BLaER1 (cell line): ENCODE measurements around the gene ARMH4.

ENCODE experiments used
- H3K27ac ChIP-seq: shearing (Covaris generic); formaldehyde crosslinking; 2 replicates; pipeline ENCODE4 v1.8.1; 2022
- H3K27me3 ChIP-seq: shearing (Covaris generic); formaldehyde crosslinking; 2 replicates; pipeline ENCODE4 v1.8.1; 2022
- H3K36me3 ChIP-seq: shearing (Covaris generic); formaldehyde crosslinking; 2 replicates; pipeline ENCODE4 v1.8.1; 2022
- H3K4me1 ChIP-seq: shearing (Covaris generic); formaldehyde crosslinking; 2 replicates; pipeline ENCODE4 v1.8.1; 2022
- H3K4me2 ChIP-seq: shearing (Covaris generic); formaldehyde crosslinking; 2 replicates; pipeline ENCODE4 v1.8.1; 2022
- H3K4me3 ChIP-seq: shearing (Covaris generic); formaldehyde crosslinking; 2 replicates; pipeline ENCODE4 v1.8.1; 2022
- H3K9ac ChIP-seq: shearing (Covaris generic); formaldehyde crosslinking; 2 replicates; pipeline ENCODE4 v1.8.1; 2022
- H3K9me3 ChIP-seq: shearing (Covaris generic); formaldehyde crosslinking; 2 replicates; pipeline ENCODE4 v1.8.1; 2022
- H4K20me1 ChIP-seq: shearing (Covaris generic); formaldehyde crosslinking; 2 replicates; pipeline ENCODE4 v1.8.1; 2022
- Cebpa-rat ChIP-seq: shearing (Covaris generic); IDR thresholded peaks from 2 replicates; pipeline ENCODE4 v1.8.1; 2022

Gene ARMH4

GRCh38 chr14:57999471-57999870, 152.5 kb downstream of the ARMH4 start:
- Histone ChIP-seq H3K4me1 (0 out of 2 replicates have a peak, but pooled peaks cover 6% of the 10 kb centered on the region), H3K9me3 (no peaks in the 10 kb centered on the region), H3K9ac (no peak overlapping the region), H4K20me1 (no peaks in the 10 kb centered on the region), H3K4me2 (no peak overlapping the region), H3K27me3 (no peaks in the 10 kb centered on the region), H3K4me3 (no peak overlapping the region), H3K27ac (no peak overlapping the region), H3K36me3 (no peaks in the 10 kb centered on the region)
- no peak for TF ChIP-seq Cebpa-rat

- H3K36me3 ChIP-seq, result no peaks in the 10 kb centered on the region
- no peak overlapping the region for H3K4me3 ChIP-seq
- no peak overlapping the region for H3K4me2 ChIP-seq
- H3K9me3 ChIP-seq, result no peaks in the 10 kb centered on the region
- H3K9ac ChIP-seq, result no peak overlapping the region
- no peak overlapping the region for H3K27ac ChIP-seq
- no peak for TF ChIP-seq Cebpa-rat
- H3K4me1 ChIP-seq, result 0 out of 2 replicates have a peak, but pooled peaks cover 6% of the 10 kb centered on the region
- H4K20me1 ChIP-seq, result no peaks in the 10 kb centered on the region
- no peaks in the 10 kb centered on the region for H3K27me3 ChIP-seq
These were observed 153.2 kb downstream of the ARMH4 start for GRCh38 chr14:57998766-57999165.

GRCh38 chr14:57991353-57991752, 160.7 kb downstream of the ARMH4 start:
- Histone ChIP-seq H3K4me2 (no peak overlapping the region), H3K9me3 (no peaks in the 10 kb centered on the region), H3K9ac (no peak overlapping the region), H3K27me3 (no peaks in the 10 kb centered on the region), H4K20me1 (no peaks in the 10 kb centered on the region), H3K36me3 (no peaks in the 10 kb centered on the region), H3K27ac (no peak overlapping the region), H3K4me1 (no peaks in the 10 kb centered on the region), H3K4me3 (no peak overlapping the region)
- no peak for TF ChIP-seq Cebpa-rat

- H3K4me3 ChIP-seq, result no peak overlapping the region
- no peak overlapping the region for H3K4me2 ChIP-seq
- H3K36me3 ChIP-seq, result no peaks in the 10 kb centered on the region
These were observed 163.6 kb downstream of the ARMH4 start for GRCh38 chr14:57988445-57988844.

GRCh38 chr14:57987596-57988300, 164.3 kb downstream of the ARMH4 start:
- Histone ChIP-seq H3K4me2 (no peak overlapping the region), H3K27ac (no peak overlapping the region), H3K4me1 (no peaks in the 10 kb centered on the region), H3K9me3 (no peaks in the 10 kb centered on the region), H3K9ac (no peak overlapping the region), H3K4me3 (no peak overlapping the region), H3K36me3 (no peaks in the 10 kb centered on the region), H3K27me3 (no peaks in the 10 kb centered on the region), H4K20me1 (no peaks in the 10 kb centered on the region)
- TF ChIP-seq Cebpa-rat, result no peak

More at GRCh38 chr14:57988445-57988844, 163.6 kb downstream of the ARMH4 start:
- Histone ChIP-seq H4K20me1 (no peaks in the 10 kb centered on the region), H3K9me3 (no peaks in the 10 kb centered on the region), H3K27ac (no peak overlapping the region), H3K4me1 (no peaks in the 10 kb centered on the region), H3K9ac (no peak overlapping the region), H3K27me3 (no peaks in the 10 kb centered on the region)
- TF ChIP-seq Cebpa-rat, result no peak

GRCh38 chr14:57987051-57987450, 165.0 kb downstream of the ARMH4 start:
- no peaks in the 10 kb centered on the region for H4K20me1 ChIP-seq
- H3K36me3 ChIP-seq, result no peaks in the 10 kb centered on the region
- H3K4me3 ChIP-seq, result no peak overlapping the region
- no peaks in the 10 kb centered on the region for H3K27me3 ChIP-seq
- H3K4me2 ChIP-seq, result no peak overlapping the region
- no peak for TF ChIP-seq Cebpa-rat
- no peak overlapping the region for H3K27ac ChIP-seq
- no peaks in the 10 kb centered on the region for H3K9me3 ChIP-seq
- H3K9ac ChIP-seq, result no peak overlapping the region
- no peaks in the 10 kb centered on the region for H3K4me1 ChIP-seq

- TF ChIP-seq Cebpa-rat, result no peak
- H3K4me1 ChIP-seq, result no peaks in the 10 kb centered on the region
- H3K27me3 ChIP-seq, result no peaks in the 10 kb centered on the region
- H3K36me3 ChIP-seq, result no peaks in the 10 kb centered on the region
- H3K27ac ChIP-seq, result no peak overlapping the region
- no peak overlapping the region for H3K4me2 ChIP-seq
- no peak overlapping the region for H3K4me3 ChIP-seq
- no peak overlapping the region for H3K9ac ChIP-seq
- no peaks in the 10 kb centered on the region for H3K9me3 ChIP-seq
- no peaks in the 10 kb centered on the region for H4K20me1 ChIP-seq
These were observed 169.0 kb downstream of the ARMH4 start for GRCh38 chr14:57982804-57983634.

- Histone ChIP-seq H3K27ac (no peak overlapping the region), H3K36me3 (no peaks in the 10 kb centered on the region), H3K4me1 (no peaks in the 10 kb centered on the region), H3K9ac (no peak overlapping the region), H3K4me3 (no peak overlapping the region), H3K27me3 (no peaks in the 10 kb centered on the region), H3K4me2 (no peak overlapping the region), H3K9me3 (no peaks in the 10 kb centered on the region), H4K20me1 (no peaks in the 10 kb centered on the region)
- TF ChIP-seq Cebpa-rat, result no peak
These were observed 170.0 kb downstream of the ARMH4 start for GRCh38 chr14:57981817-57982560.

- no peak overlapping the region for H3K27ac ChIP-seq
- H3K4me3 ChIP-seq, result no peak overlapping the region
- H3K27me3 ChIP-seq, result no peaks in the 10 kb centered on the region
- no peaks in the 10 kb centered on the region for H3K36me3 ChIP-seq
- no peak overlapping the region for H3K9ac ChIP-seq
- H3K4me1 ChIP-seq, result no peaks in the 10 kb centered on the region
- H3K9me3 ChIP-seq, result no peaks in the 10 kb centered on the region
- no peak for TF ChIP-seq Cebpa-rat
- H3K4me2 ChIP-seq, result no peak overlapping the region
- no peaks in the 10 kb centered on the region for H4K20me1 ChIP-seq
These were observed 172.5 kb downstream of the ARMH4 start for GRCh38 chr14:57979376-57980048.
